Chondrocyte (in vitro differentiated cells): Measurements from ENCODE around the gene SYNE1. TPM values are rescaled to one million over a fixed set of nuclear protein-coding genes. Genes with fewer than 3 reads are reported as not detected.
A peak's percentile ranks its signal among the peaks of the same experiment; 100 is the strongest.
"Not testable (repeated sequence)": the region's sequence is repeated elsewhere in the genome, so short reads cannot be mapped to it uniquely, and the experiment has no call there.

ENCODE experiments used
- DNase-seq: peaks from one replicate; pipeline ENCODE4 v3.0.0; 2021; ENCODE audit warnings: mixed read lengths, low spot score
- H3K27ac Mint-ChIP-seq: one replicate; pipeline ENCODE4 v1.8.0; 2021; ENCODE audit warnings: mild to moderate bottlenecking, moderate library complexity, mixed read lengths; ENCODE audit not compliant: unreplicated experiment
- H3K27me3 Mint-ChIP-seq: 2 replicates; pipeline ENCODE4 v1.8.0; 2021; ENCODE audit warnings: low read depth, mixed read lengths
- H3K36me3 Mint-ChIP-seq: 2 replicates; pipeline ENCODE4 v1.8.0; 2021; ENCODE audit warnings: low read depth, mixed read lengths
- H3K4me1 Mint-ChIP-seq: 2 replicates; pipeline ENCODE4 v1.8.0; 2021; ENCODE audit warnings: low read depth, mild to moderate bottlenecking, mixed read lengths
- H3K4me3 Mint-ChIP-seq: one replicate; pipeline ENCODE4 v1.8.0; 2021; ENCODE audit warnings: mild to moderate bottlenecking, moderate library complexity, mixed read lengths; ENCODE audit not compliant: unreplicated experiment
- H3K9me3 Mint-ChIP-seq: 2 replicates; pipeline ENCODE4 v1.8.0; 2021; ENCODE audit warnings: low read depth, mixed read lengths
- CTCF ChIP-seq: fragments of 200-600 bp; sonication (generic); IDR thresholded peaks from 2 replicates; pipeline ENCODE4 v1.5.0; 2021; ENCODE audit warnings: antibody characterized with exemption, mild to moderate bottlenecking, moderate library complexity
- total RNA-seq: library from RNA; stranded (reverse); gene quantifications from 3 replicates; pipeline ENCODE4 v1.2.1, GENCODE V29; 2021

Gene SYNE1
- total RNA-seq, 1 donor from 2014 or later = 151 TPM

GRCh38 chr6:152651986-152652385 is 14.8 kb upstream of the SYNE1 start:
- Mint-ChIP-seq H3K27ac (no peak overlapping the region), H3K9me3 (no peaks in the 10 kb centered on the region), H3K27me3 (peaks cover 42% of the 10 kb centered on the region), H3K4me3 (no peak overlapping the region), H3K36me3 (no peaks in the 10 kb centered on the region), H3K4me1 (no peaks in the 10 kb centered on the region)
- DNase-seq = no peak
- TF ChIP-seq CTCF = no peak

GRCh38 chr6:152648105-152648504 is 10.9 kb upstream of the SYNE1 start:
- no peak overlapping the region for H3K27ac Mint-ChIP-seq
- no peak for DNase-seq
- peaks cover 49% of the 10 kb centered on the region for H3K27me3 Mint-ChIP-seq
- no peak for TF ChIP-seq CTCF
- H3K36me3 Mint-ChIP-seq = no peaks in the 10 kb centered on the region
- no peak overlapping the region for H3K4me3 Mint-ChIP-seq
- no peaks in the 10 kb centered on the region for H3K4me1 Mint-ChIP-seq
- no peaks in the 10 kb centered on the region for H3K9me3 Mint-ChIP-seq

DNA sequence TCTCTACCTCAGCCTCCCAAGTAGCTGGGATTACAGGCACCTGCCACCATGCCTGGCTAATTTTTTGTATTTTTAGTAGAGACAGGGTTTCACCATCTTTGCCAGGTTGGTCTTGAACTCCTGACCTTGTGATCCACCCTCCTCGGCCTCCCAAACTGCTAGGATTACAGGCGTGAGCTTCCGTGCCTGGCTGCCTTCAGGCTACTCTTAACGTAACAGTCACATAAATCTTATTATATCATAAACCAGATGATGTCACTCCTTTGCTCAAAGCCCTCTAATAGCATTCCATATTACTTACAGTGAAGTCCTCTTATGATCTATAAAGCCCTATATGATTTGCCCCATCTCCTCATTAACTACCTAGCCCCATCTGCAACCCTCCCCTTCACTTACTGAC is 9.6 kb upstream of the SYNE1 start:
- H3K36me3 Mint-ChIP-seq, DNase-seq, H3K27ac Mint-ChIP-seq, H3K4me1 Mint-ChIP-seq, H3K4me3 Mint-ChIP-seq, H3K9me3 Mint-ChIP-seq: not testable (repeated sequence)
- H3K27me3 Mint-ChIP-seq = peaks cover 43% of the 10 kb centered on the region

GRCh38 chr6:152642578-152643375 is 5.6 kb upstream of the SYNE1 start:
- no peaks in the 10 kb centered on the region for H3K4me1 Mint-ChIP-seq
- peaks cover 29% of the 10 kb centered on the region for H3K27me3 Mint-ChIP-seq
- H3K36me3 Mint-ChIP-seq = no peaks in the 10 kb centered on the region
- H3K4me3 Mint-ChIP-seq = no peak overlapping the region
- H3K9me3 Mint-ChIP-seq = no peaks in the 10 kb centered on the region
- no peak for DNase-seq
- H3K27ac Mint-ChIP-seq = no peak overlapping the region
- TF ChIP-seq CTCF = peak; percentile 76

DNA sequence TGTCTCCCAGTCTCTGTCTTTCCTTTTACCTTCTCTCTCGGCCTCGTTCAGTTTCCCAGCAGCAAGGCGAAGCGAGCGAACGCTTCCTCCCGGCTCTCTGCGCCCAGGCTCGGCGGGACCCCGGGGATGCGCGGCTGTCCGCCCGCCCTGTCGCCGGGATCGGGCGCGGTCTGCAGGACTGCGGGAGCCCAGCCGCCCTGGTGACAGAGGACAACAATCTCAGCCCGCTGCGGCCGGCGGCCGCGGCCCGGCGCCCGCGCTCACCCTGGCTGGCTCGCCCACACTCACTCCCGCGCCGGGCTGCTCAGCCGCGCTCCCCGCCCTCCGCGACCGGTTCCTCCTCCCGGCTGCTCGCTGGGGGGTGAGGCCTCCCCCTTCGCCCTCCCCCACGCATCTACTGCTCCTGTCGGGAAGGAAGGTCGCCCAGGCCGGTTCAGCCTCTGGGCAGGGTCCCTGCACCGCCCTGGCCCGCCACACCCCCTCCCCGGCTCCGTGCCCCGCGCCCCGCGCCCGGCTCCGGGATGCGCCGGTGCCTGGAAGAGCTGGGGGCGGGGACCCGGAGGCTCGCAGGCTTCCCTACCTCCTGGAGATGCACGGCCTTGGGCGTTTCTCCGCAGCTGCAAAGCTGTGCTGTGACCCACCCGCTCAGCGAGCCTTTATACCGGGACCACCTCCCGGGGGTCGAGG is 410 bp downstream of the SYNE1 start:
- no peak for TF ChIP-seq CTCF
- Mint-ChIP-seq H3K9me3 (no peaks in the 10 kb centered on the region), H3K27me3 (peaks cover 27% of the 10 kb centered on the region), H3K36me3 (no peaks in the 10 kb centered on the region), H3K4me1 (peaks cover 13% of the 10 kb centered on the region), H3K27ac (no peak overlapping the region), H3K4me3 (peak overlapping the region; percentile 83)
- DNase-seq = no peak
